Endothelial cell of umbilical vein (primary cell): ENCODE results near the gene TRIM40. TPM values are rescaled to one million over a fixed set of nuclear protein-coding genes. Genes with fewer than 3 reads are reported as not detected.

Source experiments
- BruUV-seq: library from RNA; stranded (reverse); fragments of 400-500 nt; replicated peaks from 2 replicates; lab custom pipeline; 2021; lab: Mats Ljungman, UMichigan
- CTCF ChIA-PET: fragments of 300-600, 350-600 bp; sonication (Branson Sonifier 250); formaldehyde crosslinking; loops from one replicate; lab custom pipeline; 2021; ENCODE audit warnings: antibody characterized with exemption, inconsistent platforms; lab: Charles Lee
- POLR2A ChIA-PET: fragments of 300-600, 350-600 bp; sonication (Branson Sonifier 250); formaldehyde crosslinking; loops from one replicate; lab custom pipeline; 2021; ENCODE audit warnings: antibody characterized with exemption, inconsistent platforms; lab: Charles Lee
- DNase-seq: peaks from one replicate; pipeline ENCODE4 v3.0.0-alpha.2; 2011; ENCODE audit warnings: low read depth, low spot score
- FAIRE-seq: peaks from 2 replicates; lab custom pipeline; 2011; peaks lifted over from hg19 to GRCh38; lab: Jason Lieb, UNC
- H2AFZ ChIP-seq: 2 replicates; pipeline ENCODE4 v1.6.0; 2012; ENCODE audit warnings: low read depth, low read length, control low read depth, inconsistent platforms
- H3K27ac ChIP-seq: 2 replicates; pipeline ENCODE4 v1.5.1; 2011; ENCODE audit warnings: low read depth, mild to moderate bottlenecking, control low read depth, low read length, moderate library complexity; ENCODE audit not compliant: insufficient read depth
- H3K27me3 ChIP-seq, 2 experiments: 2 replicates each; pipeline versions ENCODE4 v1.6.0 to v1.6.1; 2011; ENCODE audit warnings: low read length in 2 of 2, mixed read lengths in 1 of 2; ENCODE audit not compliant: control insufficient read depth in 2 of 2, insufficient read depth in 2 of 2
- H3K36me3 ChIP-seq, 2 experiments: 2 replicates in 1 of 2; 3 replicates in 1 of 2; pipeline ENCODE4 v1.5.1; 2011; ENCODE audit warnings: low read length in 2 of 2, mild to moderate bottlenecking in 1 of 2, moderate library complexity in 1 of 2; ENCODE audit not compliant: control insufficient read depth in 2 of 2, insufficient read depth in 2 of 2; ENCODE audit errors: extremely low read depth in 1 of 2
- H3K4me1 ChIP-seq: 3 replicates; pipeline ENCODE4 v1.5.1; 2011; ENCODE audit warnings: mild to moderate bottlenecking, low read length; ENCODE audit not compliant: control insufficient read depth, insufficient read depth; ENCODE audit errors: extremely low read depth
- H3K4me2 ChIP-seq: 2 replicates; pipeline ENCODE4 v1.6.1; 2011; ENCODE audit warnings: low read length, control low read depth, mixed read lengths; ENCODE audit not compliant: insufficient read depth
- H3K4me3 ChIP-seq, 3 experiments: fragments of 200-600 bp in 1 of 3; sonication (generic), shearing (Covaris generic) in 1 of 3; replicated peaks in 1 of 3; 2 replicates each; pipeline ENCODE4 v1.5.1; 2011 to 2016; ENCODE audit warnings: control low read depth in 3 of 3, low read length in 3 of 3, mild to moderate bottlenecking in 2 of 3, inconsistent platforms in 1 of 3, low read depth in 1 of 3, moderate library complexity in 1 of 3; ENCODE audit not compliant: insufficient read depth in 1 of 3
- H3K79me2 ChIP-seq: 2 replicates; pipeline ENCODE4 v1.6.0; 2012; ENCODE audit warnings: low read length, inconsistent platforms; ENCODE audit not compliant: control insufficient read depth, insufficient read depth
- H3K9ac ChIP-seq: replicated peaks from 2 replicates; pipeline ENCODE3; 2011; ENCODE audit warnings: low read length, control low read depth; ENCODE audit not compliant: insufficient read depth; ENCODE audit errors: extremely low read depth
- H3K9me1 ChIP-seq: replicated peaks from 3 replicates; pipeline ENCODE4 v1.6.0; 2011; ENCODE audit warnings: mild to moderate bottlenecking, low read length; ENCODE audit not compliant: control insufficient read depth, insufficient read depth; ENCODE audit errors: extremely low read depth
- H3K9me3 ChIP-seq: replicated peaks from 2 replicates; pipeline ENCODE4 v1.5.1; 2012; ENCODE audit warnings: low read length, inconsistent platforms; ENCODE audit not compliant: control insufficient read depth, insufficient read depth
- H4K20me1 ChIP-seq: replicated peaks from 2 replicates; pipeline ENCODE3; 2011; ENCODE audit warnings: mild to moderate bottlenecking, low read length; ENCODE audit not compliant: control insufficient read depth, insufficient read depth; ENCODE audit errors: extremely low read depth
- CTCF ChIP-seq, 2 donors: IDR thresholded peaks; 1 replicate in 1 of 2; 2 replicates in 1 of 2; pipeline ENCODE4 v1.5.1; 2011; ENCODE audit warnings: low read length in 2 of 2, mild to moderate bottlenecking in 2 of 2, moderate library complexity in 2 of 2, control low read depth in 1 of 2, inconsistent platforms in 1 of 2, low read depth in 1 of 2; ENCODE audit not compliant: insufficient read depth in 1 of 2; ENCODE audit errors: extremely low read depth in 1 of 2
- EZH2 ChIP-seq: IDR thresholded peaks from 2 replicates; pipeline ENCODE4 v1.6.1; 2012; ENCODE audit warnings: borderline replicate concordance, low read depth, mild to moderate bottlenecking, moderate library complexity, low read length, inconsistent platforms; ENCODE audit not compliant: severe bottlenecking
- FOS ChIP-seq: IDR thresholded peaks from 2 replicates; pipeline ENCODE4 v1.6.1; 2011; ENCODE audit warnings: mild to moderate bottlenecking, low read length, moderate library complexity, borderline replicate concordance; ENCODE audit not compliant: insufficient read depth
- GATA2 ChIP-seq: IDR thresholded peaks from 2 replicates; pipeline ENCODE4 v1.7.0; 2011; ENCODE audit warnings: low read depth, mild to moderate bottlenecking, moderate library complexity, mixed read lengths, low read length; ENCODE audit not compliant: insufficient read length, insufficient read depth
- JUN ChIP-seq: IDR thresholded peaks from 2 replicates; pipeline ENCODE4 v1.6.1; 2011; ENCODE audit warnings: borderline replicate concordance, low read depth; ENCODE audit not compliant: insufficient read length, insufficient read depth
- MYC ChIP-seq: IDR thresholded peaks from one replicate; pipeline ENCODE4 v1.6.1; 2011; ENCODE audit warnings: mild to moderate bottlenecking, low read depth, low read length
- POLR2A ChIP-seq: IDR thresholded peaks from 2 replicates; pipeline ENCODE4 v1.6.1; 2012; ENCODE audit warnings: low read depth, mild to moderate bottlenecking, control low read depth, low read length
- POLR2AphosphoS5 ChIP-seq: IDR thresholded peaks from 2 replicates; pipeline ENCODE4 v1.6.1; 2012; ENCODE audit warnings: low read depth, mild to moderate bottlenecking, control low read depth, low read length, moderate library complexity; ENCODE audit not compliant: insufficient read depth
- dilution Hi-C: fragments of 300-500 bp; cut with MboI; formaldehyde crosslinking; loops from one replicate; pipeline ENCODE4 v1.15.0; 2019; ENCODE audit warnings: low sequenced_read_pairs; ENCODE audit not compliant: extremely low pct_ligation_motif_present
- intact Hi-C: fragments of 100-400 bp; cut with micrococcal nuclease; formaldehyde crosslinking; loops from one replicate; pipeline ENCODE4 v1.10.0; 2022
- polyA plus RNA-seq, 4 experiments: library from polyadenylated mRNA; depleted of rRNA in 3 of 4; stranded (reverse) in 3 of 4; unstranded in 1 of 4; fragments of >200 nt; gene quantifications; 2 replicates each; pipeline versions ENCODE4 v1.2.1 to v1.2.3, GENCODE V29; 2011 to 2012; ENCODE audit warnings: missing spikeins in 1 of 4
- total RNA-seq: library from RNA; stranded (reverse); gene quantifications from 2 replicates; pipeline ENCODE4 v1.2.3, GENCODE V29; 2021
- TF ChIP-seq, protein P1 (sequence below): IDR thresholded peaks from 2 replicates; pipeline ENCODE4 v1.6.1; 2011; ENCODE audit not compliant: insufficient read depth, insufficient read length

TRIM40 gene
- total and polyA plus RNA-seq, 2 donors (not counting 3 experiments of a cell fraction or from before 2014, with no cell fraction given) = not detected

DNA sequence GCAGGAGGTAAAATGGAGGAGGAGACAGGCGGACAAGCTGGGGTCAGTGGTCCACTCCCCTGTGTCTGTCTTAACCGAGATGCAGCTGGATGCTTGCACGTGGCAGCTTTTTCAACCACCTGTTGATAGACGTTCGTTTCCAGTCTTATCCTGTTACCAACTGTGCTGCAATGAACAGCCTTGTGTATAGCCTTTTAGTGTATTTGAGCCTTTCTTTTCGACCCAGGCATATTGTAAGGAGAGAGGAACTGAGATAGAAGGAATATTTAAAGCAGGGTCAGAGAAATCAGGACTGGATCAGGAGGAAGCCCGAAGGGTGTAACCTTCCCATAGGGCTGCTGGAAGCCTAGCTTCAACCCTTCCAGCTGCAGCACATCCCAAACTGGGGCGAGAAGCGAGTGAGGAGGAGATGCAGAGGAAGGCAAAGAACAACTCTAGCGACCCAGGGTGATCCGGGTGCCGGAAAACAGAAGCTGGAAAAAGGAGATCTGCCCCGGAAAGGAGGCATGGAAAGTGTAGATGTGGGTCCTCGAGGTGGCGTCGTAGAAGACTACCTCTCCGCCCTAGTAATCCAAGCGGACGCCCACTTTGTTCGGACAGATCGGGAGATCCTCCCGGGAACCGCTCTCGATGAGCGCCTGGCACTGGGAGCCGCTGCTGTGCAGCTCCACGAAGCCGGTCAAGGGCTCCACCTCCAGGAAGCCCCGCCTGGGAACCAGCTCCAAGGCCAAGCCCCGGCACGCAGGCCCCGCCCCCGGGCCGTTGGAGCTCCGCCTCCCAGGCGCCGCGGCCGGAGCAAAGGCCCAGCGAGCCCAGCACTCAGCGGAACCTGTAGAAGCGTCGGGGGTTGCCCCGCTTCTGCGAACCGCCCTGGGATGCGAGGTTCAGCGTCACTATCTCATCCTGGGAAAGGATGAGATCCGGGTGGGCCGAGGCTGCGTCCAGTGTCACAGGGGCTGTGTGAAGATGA, 34.2 kb upstream of the TRIM40 start:
- H3K4me1 ChIP-seq = peaks cover 17% of the 10 kb centered on the region
- DNase-seq = peak; percentile 78
- dilution Hi-C loops = no loop called here
- H4K20me1 ChIP-seq = no peaks in the 10 kb centered on the region
- peak overlapping the region; percentile 81 for H2AFZ ChIP-seq
- ChIA-PET CTCF (interaction anchor here (0.6 to 5.6 kb wide), 14 partner anchors 10 to 249 kb away, joined by 3 to 311 read pairs (median 4); partner anchors contain the start of genes PPP1R11 and TRIM31), POLR2A (interaction anchor here (1.2 kb wide), 1 partner anchor 40 kb away, joined by 6 read pairs; the partner anchor contains the start of gene POLR1H)
- no TSS peak for BruUV-seq
- H3K36me3 ChIP-seq = no peaks in the 10 kb centered on the region
- peak overlapping the region; percentile 79 for H3K4me2 ChIP-seq
- intact Hi-C loops = loop anchor here (1.0 to 2.0 kb wide), 2 partner anchors 40 to 111 kb away; partner anchors contain the start of genes POLR1H and TRIM26
- H3K79me2 ChIP-seq = no peaks in the 10 kb centered on the region
- H3K9me1 ChIP-seq = no peaks in the 10 kb centered on the region
- no peak overlapping the region for H3K9ac ChIP-seq
- FAIRE-seq = peak; percentile 95
- H3K27me3 ChIP-seq = peaks cover 46 to 68% of the 10 kb centered on the region in 2 experiments
- H3K4me3 ChIP-seq = peak overlapping the region in 2 of 3 experiments; percentile 28 to 30
- peak; percentile 50 for TF ChIP-seq POLR2A
- TF ChIP-seq POLR2AphosphoS5 = peak; percentile 57
- TF ChIP-seq, protein P1, sequence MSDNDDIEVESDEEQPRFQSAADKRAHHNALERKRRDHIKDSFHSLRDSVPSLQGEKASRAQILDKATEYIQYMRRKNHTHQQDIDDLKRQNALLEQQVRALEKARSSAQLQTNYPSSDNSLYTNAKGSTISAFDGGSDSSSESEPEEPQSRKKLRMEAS = no peak
- TF ChIP-seq GATA2 = no peak
- TF ChIP-seq EZH2 = no peak
- TF ChIP-seq CTCF (IDR thresholded peaks at IDR 0.05; ENCODE audit: extremely low read depth in 1 of 2, insufficient read depth in 1 of 2, low read depth in 1 of 2, low read length in 2 of 2) = peak in 1 of 2 donors; percentile 15
- TF ChIP-seq JUN = no peak
- TF ChIP-seq FOS = no peak
- TF ChIP-seq MYC = no peak
- no peak overlapping the region for H3K27ac ChIP-seq
- H3K9me3 ChIP-seq = no peaks in the 10 kb centered on the region
